Choroid plexus epithelial cell (primary cell): Measurements from ENCODE around the gene AP1G1.
"Not testable (repeated sequence)": the region's sequence is repeated elsewhere in the genome, so short reads cannot be mapped to it uniquely, and the experiment has no call there.

ENCODE experiments used
- DNase-seq: peaks from one replicate; pipeline ENCODE4 v3.0.0-alpha.2; 2010; ENCODE audit warnings: low read depth
- H3K4me3 ChIP-seq: 2 replicates; pipeline ENCODE4 v1.5.1; 2011; ENCODE audit warnings: low read depth, mild to moderate bottlenecking, control low read depth, low read length, moderate library complexity
- CTCF ChIP-seq: conservative IDR thresholded peaks from 2 replicates; pipeline ENCODE4 v1.5.1; 2011; ENCODE audit warnings: low read depth, mild to moderate bottlenecking, control low read depth, inconsistent platforms, low read length, moderate library complexity

The AP1G1 gene

DNA sequence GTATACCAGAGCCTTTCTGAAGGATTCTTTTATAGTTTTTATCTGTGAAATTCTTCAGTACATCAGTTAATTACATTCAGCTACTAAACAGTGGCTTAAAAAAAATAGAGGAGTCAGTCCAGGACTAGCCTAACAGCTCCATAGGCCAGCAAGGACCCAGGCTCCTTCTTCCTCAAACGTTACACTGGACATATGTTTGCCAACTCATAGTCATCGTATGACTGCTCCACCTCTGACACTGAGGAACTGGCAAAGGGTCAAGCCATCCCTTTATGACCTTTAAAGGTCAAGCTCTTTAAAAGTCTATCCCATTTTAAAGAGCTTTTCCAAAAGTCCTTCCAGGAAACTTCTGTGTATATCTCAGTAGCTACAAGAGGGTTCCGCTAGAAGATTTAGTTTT is 120.8 kb downstream of the AP1G1 start:
- no peak for TF ChIP-seq CTCF
- DNase-seq, result no peak
- H3K4me3 ChIP-seq, result no peak overlapping the region

DNA sequence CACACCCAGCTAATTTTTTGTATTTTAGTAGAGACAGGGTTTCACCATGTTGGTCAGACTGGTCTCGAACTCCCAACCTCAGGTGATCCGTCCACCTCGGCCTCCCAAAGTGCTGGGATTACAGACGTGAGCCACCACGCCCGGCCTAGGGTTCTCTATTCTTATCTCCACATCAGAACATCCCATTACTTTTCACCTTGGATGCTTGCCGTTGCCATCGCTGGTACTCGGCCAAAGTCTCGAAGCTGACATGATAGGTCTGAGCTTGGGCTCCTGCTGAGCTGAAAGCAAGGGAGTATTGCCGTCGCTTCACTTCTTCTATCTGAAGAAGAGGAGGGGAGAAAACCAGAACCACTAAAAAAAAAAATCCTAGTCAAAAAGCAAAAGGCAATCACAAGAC is 124.4 kb downstream of the AP1G1 start:
- H3K4me3 ChIP-seq, DNase-seq: not testable (repeated sequence)

DNA sequence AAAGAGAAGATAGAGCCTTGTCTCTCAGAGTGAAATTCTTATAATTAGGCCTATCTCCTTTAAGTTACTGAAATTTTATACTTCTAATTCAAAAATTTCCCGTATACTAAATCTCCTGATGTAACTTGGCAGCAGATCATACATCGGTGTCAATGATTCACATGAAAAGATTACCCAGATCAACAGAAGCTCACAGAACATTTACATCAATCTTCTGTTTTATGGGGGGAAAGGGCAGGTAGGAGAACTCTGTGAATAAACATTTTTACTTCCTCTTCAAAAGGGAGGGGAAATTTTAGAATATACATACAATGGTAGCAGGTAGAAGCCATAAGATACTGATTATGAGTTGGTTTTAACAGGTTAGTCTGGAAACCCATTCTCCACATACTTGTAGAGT is 127.3 kb downstream of the AP1G1 start:
- no peak overlapping the region for H3K4me3 ChIP-seq
- no peak for DNase-seq
- TF ChIP-seq CTCF, result no peak
